ENCODE data around the gene RAPGEF1. TPM values are rescaled to one million over a fixed set of nuclear protein-coding genes. Genes with fewer than 3 reads are reported as not detected.

Gene RAPGEF1
- total RNA-seq, 1 donor from 2014 or later = 76.8 TPM

DNA sequence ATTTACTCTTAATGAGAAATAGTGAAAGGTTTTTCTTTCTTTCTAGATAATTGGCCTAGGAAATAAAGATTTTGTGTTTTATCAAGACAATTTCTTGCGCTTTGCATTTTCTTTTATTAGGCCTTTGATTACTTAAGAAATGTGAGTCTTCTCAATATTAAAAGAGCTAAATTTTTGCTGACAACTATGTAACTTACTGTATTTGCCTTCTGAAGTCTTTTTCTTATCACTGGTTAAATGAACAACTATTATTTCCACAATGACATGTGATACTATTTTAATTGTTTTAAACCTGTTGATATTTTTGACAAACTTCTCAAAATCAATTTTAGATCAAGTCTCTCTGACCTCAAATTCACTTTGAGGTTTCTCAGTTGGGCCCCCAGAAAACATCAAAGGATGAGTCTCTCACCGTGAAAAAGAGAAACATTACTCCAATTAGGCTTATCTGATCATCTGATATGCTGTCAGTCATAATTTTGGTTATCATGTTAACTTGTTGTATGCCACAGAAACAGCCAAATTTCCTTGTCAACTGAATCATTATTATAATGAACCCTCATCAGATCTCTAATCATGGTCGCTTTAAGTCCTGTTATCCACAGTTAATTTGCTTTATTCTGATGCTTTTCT, 48.8 kb downstream of the RAPGEF1 start:
- Histone ChIP-seq H3K27me3 (ENCODE audit: insufficient read depth, low read length) (no peaks in the 10 kb centered on the region), H3K4me2 (ENCODE audit: low read length) (no peak overlapping the region), H3K4me3 (ENCODE audit: insufficient read depth, low read depth, low read length) (no peak overlapping the region), H3K79me2 (ENCODE audit: insufficient read depth, low read length) (peaks cover 55% of the 10 kb centered on the region), H3K9me3 (ENCODE audit: insufficient read depth, low read depth, low read length) (no peaks in the 10 kb centered on the region), H3K4me1 (ENCODE audit: insufficient read depth, low read length) (no peaks in the 10 kb centered on the region), H2AFZ (ENCODE audit: low read depth, low read length) (no peak overlapping the region), H4K20me1 (ENCODE audit: insufficient read depth, low read length) (peaks cover 54% of the 10 kb centered on the region), H3K36me3 (ENCODE audit: insufficient read depth, low read length) (no peaks in the 10 kb centered on the region), H3K27ac (ENCODE audit: low read depth, low read length) (no peak overlapping the region), H3K9ac (ENCODE audit: low read length) (no peak overlapping the region)
- H3K27ac Mint-ChIP-seq (ENCODE audit: unreplicated experiment) = no peak overlapping the region
- H3K9me3 Mint-ChIP-seq (ENCODE audit: unreplicated experiment) = no peaks in the 10 kb centered on the region
- no peaks in the 10 kb centered on the region for H3K27me3 Mint-ChIP-seq (ENCODE audit: low read depth, unreplicated experiment)
- peaks cover 11% of the 10 kb centered on the region for H3K36me3 Mint-ChIP-seq (ENCODE audit: low read depth, unreplicated experiment)
- no peak for TF ChIP-seq EZH2 (IDR thresholded peaks at IDR 0.05; ENCODE audit: insufficient read depth, low read length)
- TF ChIP-seq, protein P1, sequence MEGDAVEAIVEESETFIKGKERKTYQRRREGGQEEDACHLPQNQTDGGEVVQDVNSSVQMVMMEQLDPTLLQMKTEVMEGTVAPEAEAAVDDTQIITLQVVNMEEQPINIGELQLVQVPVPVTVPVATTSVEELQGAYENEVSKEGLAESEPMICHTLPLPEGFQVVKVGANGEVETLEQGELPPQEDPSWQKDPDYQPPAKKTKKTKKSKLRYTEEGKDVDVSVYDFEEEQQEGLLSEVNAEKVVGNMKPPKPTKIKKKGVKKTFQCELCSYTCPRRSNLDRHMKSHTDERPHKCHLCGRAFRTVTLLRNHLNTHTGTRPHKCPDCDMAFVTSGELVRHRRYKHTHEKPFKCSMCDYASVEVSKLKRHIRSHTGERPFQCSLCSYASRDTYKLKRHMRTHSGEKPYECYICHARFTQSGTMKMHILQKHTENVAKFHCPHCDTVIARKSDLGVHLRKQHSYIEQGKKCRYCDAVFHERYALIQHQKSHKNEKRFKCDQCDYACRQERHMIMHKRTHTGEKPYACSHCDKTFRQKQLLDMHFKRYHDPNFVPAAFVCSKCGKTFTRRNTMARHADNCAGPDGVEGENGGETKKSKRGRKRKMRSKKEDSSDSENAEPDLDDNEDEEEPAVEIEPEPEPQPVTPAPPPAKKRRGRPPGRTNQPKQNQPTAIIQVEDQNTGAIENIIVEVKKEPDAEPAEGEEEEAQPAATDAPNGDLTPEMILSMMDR (IDR thresholded peaks at IDR 0.05; ENCODE audit: insufficient read depth, low read depth, low read length) = no peak
- H3K4me1 Mint-ChIP-seq (ENCODE audit: low read depth, unreplicated experiment) = peaks cover 22% of the 10 kb centered on the region
- FAIRE-seq (no peak), DNase-seq (ENCODE audit: low read depth) (no peak)
- H3K4me3 Mint-ChIP-seq (ENCODE audit: unreplicated experiment) = no peak overlapping the region

DNA sequence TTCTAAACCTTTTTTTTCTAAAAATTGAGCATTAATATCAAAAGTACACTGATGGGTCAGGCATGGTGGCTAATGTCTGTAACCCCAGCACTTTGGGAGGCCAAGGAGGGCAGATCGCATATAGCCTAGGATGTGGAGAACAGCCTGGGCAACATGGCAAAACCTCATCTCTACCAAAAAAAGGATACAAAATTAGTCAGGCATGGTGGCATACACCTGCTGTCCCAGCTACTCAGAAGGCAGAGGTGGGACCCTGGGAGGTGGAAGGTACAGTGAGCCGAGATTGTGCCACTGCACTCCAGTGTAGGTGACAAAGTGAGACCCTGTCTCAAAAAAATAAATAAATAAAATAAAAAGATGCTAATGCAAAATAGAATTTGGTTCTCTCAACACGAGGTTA, 49.4 kb downstream of the RAPGEF1 start:
- peaks cover 54% of the 10 kb centered on the region for H3K79me2 ChIP-seq (ENCODE audit: insufficient read depth, low read length)
- H3K27ac ChIP-seq (ENCODE audit: low read depth, low read length) = no peak overlapping the region
- H3K4me2 ChIP-seq (ENCODE audit: low read length) = no peak overlapping the region
- no peaks in the 10 kb centered on the region for H3K9me3 Mint-ChIP-seq (ENCODE audit: unreplicated experiment)
- no peaks in the 10 kb centered on the region for H3K9me3 ChIP-seq (ENCODE audit: insufficient read depth, low read depth, low read length)
- H3K4me1 ChIP-seq (ENCODE audit: insufficient read depth, low read length) = no peaks in the 10 kb centered on the region
- no peak overlapping the region for H3K27ac Mint-ChIP-seq (ENCODE audit: unreplicated experiment)
- H3K27me3 Mint-ChIP-seq (ENCODE audit: low read depth, unreplicated experiment) = no peaks in the 10 kb centered on the region
- no peak overlapping the region for H3K9ac ChIP-seq (ENCODE audit: low read length)
- FAIRE-seq (no peak), DNase-seq (ENCODE audit: low read depth) (no peak)
- no peak overlapping the region for H3K4me3 ChIP-seq (ENCODE audit: insufficient read depth, low read depth, low read length)
- H4K20me1 ChIP-seq (ENCODE audit: insufficient read depth, low read length) = peaks cover 53% of the 10 kb centered on the region
- peaks cover 11% of the 10 kb centered on the region for H3K36me3 Mint-ChIP-seq (ENCODE audit: low read depth, unreplicated experiment)
- no peaks in the 10 kb centered on the region for H3K36me3 ChIP-seq (ENCODE audit: insufficient read depth, low read length)
- TF ChIP-seq, protein P1 (IDR thresholded peaks at IDR 0.05; ENCODE audit: insufficient read depth, low read depth, low read length) = no peak
- TF ChIP-seq EZH2 (IDR thresholded peaks at IDR 0.05; ENCODE audit: insufficient read depth, low read length) = no peak
- H3K27me3 ChIP-seq (ENCODE audit: insufficient read depth, low read length) = no peaks in the 10 kb centered on the region
- no peak overlapping the region for H2AFZ ChIP-seq (ENCODE audit: low read depth, low read length)
- no peak overlapping the region for H3K4me3 Mint-ChIP-seq (ENCODE audit: unreplicated experiment)
- H3K4me1 Mint-ChIP-seq (ENCODE audit: low read depth, unreplicated experiment) = peaks cover 16% of the 10 kb centered on the region

DNA sequence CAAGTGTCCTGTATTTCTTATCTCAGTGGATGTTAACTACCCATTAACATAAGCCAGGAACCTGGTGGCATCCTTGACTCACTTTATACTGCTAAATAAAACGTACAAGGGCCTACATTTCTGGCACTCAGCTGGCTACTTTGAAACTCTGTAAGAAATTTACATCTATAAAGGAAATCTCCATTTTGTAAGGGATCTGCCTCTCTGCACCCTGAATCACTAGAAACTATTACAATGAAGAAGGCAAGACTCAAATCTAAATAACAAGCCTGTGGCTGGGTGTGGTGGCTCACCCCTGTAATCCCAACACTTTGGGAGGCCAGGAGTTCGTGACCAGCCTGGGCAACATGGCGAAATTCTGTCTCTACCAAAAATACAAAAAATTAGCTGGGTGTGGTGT, 51.5 kb downstream of the RAPGEF1 start:
- no peaks in the 10 kb centered on the region for H3K4me1 ChIP-seq (ENCODE audit: insufficient read depth, low read length)
- FAIRE-seq (no peak), DNase-seq (ENCODE audit: low read depth) (no peak)
- H3K9me3 ChIP-seq (ENCODE audit: insufficient read depth, low read depth, low read length) = no peaks in the 10 kb centered on the region
- H3K36me3 Mint-ChIP-seq (ENCODE audit: low read depth, unreplicated experiment) = peaks cover 14% of the 10 kb centered on the region
- TF ChIP-seq EZH2 (IDR thresholded peaks at IDR 0.05; ENCODE audit: insufficient read depth, low read length) = no peak
- TF ChIP-seq, protein P1 (IDR thresholded peaks at IDR 0.05; ENCODE audit: insufficient read depth, low read depth, low read length) = no peak
- no peak overlapping the region for H3K4me3 ChIP-seq (ENCODE audit: insufficient read depth, low read depth, low read length)
- H3K4me1 Mint-ChIP-seq (ENCODE audit: low read depth, unreplicated experiment) = peaks cover under 1% of the 10 kb centered on the region
- H2AFZ ChIP-seq (ENCODE audit: low read depth, low read length) = no peak overlapping the region
- H3K4me3 Mint-ChIP-seq (ENCODE audit: unreplicated experiment) = no peak overlapping the region
- H3K27ac Mint-ChIP-seq (ENCODE audit: unreplicated experiment) = no peak overlapping the region
- H3K36me3 ChIP-seq (ENCODE audit: insufficient read depth, low read length) = no peaks in the 10 kb centered on the region
- H3K27me3 ChIP-seq (ENCODE audit: insufficient read depth, low read length) = no peaks in the 10 kb centered on the region
- no peak overlapping the region for H3K9ac ChIP-seq (ENCODE audit: low read length)
- peaks cover 34% of the 10 kb centered on the region for H4K20me1 ChIP-seq (ENCODE audit: insufficient read depth, low read length)
- H3K9me3 Mint-ChIP-seq (ENCODE audit: unreplicated experiment) = no peaks in the 10 kb centered on the region
- H3K4me2 ChIP-seq (ENCODE audit: low read length) = no peak overlapping the region
- H3K27me3 Mint-ChIP-seq (ENCODE audit: low read depth, unreplicated experiment) = no peaks in the 10 kb centered on the region
- peaks cover 40% of the 10 kb centered on the region for H3K79me2 ChIP-seq (ENCODE audit: insufficient read depth, low read length)
- H3K27ac ChIP-seq (ENCODE audit: low read depth, low read length) = no peak overlapping the region

Data from astrocyte (in vitro differentiated cells and primary cell).